ENCODE results near the gene EVA1C. TPM values are rescaled to one million over a fixed set of nuclear protein-coding genes. Genes with fewer than 3 reads are reported as not detected.

EVA1C gene
- polyA plus RNA-seq, 1 of the 3 experiments (the other 2 are of a cell fraction), result 10.1 TPM

GRCh38 chr21:32414579-32415358 is 2.3 kb downstream of the EVA1C start:
- peak overlapping the region in 1 of 2 experiments; percentile 81; a peak in 2 of 4 replicates for H3K27ac ChIP-seq (ENCODE audit: low read depth in 2 of 2, low read length in 1 of 2)
- TF ChIP-seq SMC3 (IDR thresholded peaks at IDR 0.05; ENCODE audit: low read depth, low read length) (peak; percentile 66), YY1 (IDR thresholded peaks at IDR 0.05; ENCODE audit: low read depth) (peak; percentile 23; the same call in 1 of the 2 replicates), SIN3A (IDR thresholded peaks at IDR 0.05; ENCODE audit: borderline replicate concordance, low read depth, low read length) (no peak), USF2 (IDR thresholded peaks at IDR 0.05; ENCODE audit: borderline replicate concordance, low read depth, low read length) (no peak), FOSL2 (IDR thresholded peaks at IDR 0.05; ENCODE audit: borderline replicate concordance, low read depth) (no peak), MAX (IDR thresholded peaks at IDR 0.05; ENCODE audit: low read depth) (no peak), TAF1 (IDR thresholded peaks at IDR 0.05; ENCODE audit: borderline replicate concordance, low read depth, low read length) (no peak), MEF2A (IDR thresholded peaks at IDR 0.05; ENCODE audit: borderline replicate concordance, low read depth) (no peak), REST (IDR thresholded peaks at IDR 0.05; ENCODE audit: low read depth, low read length) (no peak), GATA2 (CRISPR knock-in tag; IDR thresholded peaks at IDR 0.05) (peak; percentile 60; the same call in 1 of the 2 replicates), POLR2AphosphoS5 (IDR thresholded peaks at IDR 0.05; ENCODE audit: low read depth, low read length) (no peak), CTCF (IDR thresholded peaks at IDR 0.05) (peak; percentile 70), JUND (IDR thresholded peaks at IDR 0.05) (no peak), NRF1 (IDR thresholded peaks at IDR 0.05; ENCODE audit: low read depth, low read length) (no peak), RAD21 (IDR thresholded peaks at IDR 0.05; ENCODE audit: low read length) (peak; percentile 74), RFX5 (IDR thresholded peaks at IDR 0.05; ENCODE audit: low read length) (no peak), PBX3 (IDR thresholded peaks at IDR 0.05) (no peak; the same call in 1 of the 2 replicates), GABPA (IDR thresholded peaks at IDR 0.05; ENCODE audit: low read depth) (no peak), EP300 (IDR thresholded peaks at IDR 0.05; ENCODE audit: borderline replicate concordance in 1 of 2, low read depth in 1 of 2, low read length in 1 of 2) (no peak), ZBTB33 (IDR thresholded peaks at IDR 0.05; ENCODE audit: borderline replicate concordance, low read depth) (no peak), MXI1 (IDR thresholded peaks at IDR 0.05; ENCODE audit: low read depth, low read length) (no peak), CHD2 (IDR thresholded peaks at IDR 0.05; ENCODE audit: low read length, partially characterized antibody) (no peak)

More at GRCh38 chr21:32414579-32415358, 2.3 kb downstream of the EVA1C start:
- peak; percentile 42 for DNase-seq
- POLR2A ChIA-PET, result no interaction called here
- no peak overlapping the region for H2AFZ ChIP-seq (ENCODE audit: low read depth)
- H3K4me3 ChIP-seq (ENCODE audit: low read depth in 2 of 2, low read length in 1 of 2), result peak overlapping the region in 1 of 2 experiments; percentile 72; a peak in 1 of 4 replicates
- H3K9ac ChIP-seq, result peak overlapping the region; percentile 97; the same call in 1 of the 2 replicates
- no peaks in the 10 kb centered on the region for H3K9me2 ChIP-seq
- H3K79me2 ChIP-seq (ENCODE audit: insufficient read depth), result peaks cover 69% of the 10 kb centered on the region
- H3F3A ChIP-seq (replicated peaks; ENCODE audit: insufficient read depth), result peaks cover 14% of the 10 kb centered on the region
- peak overlapping the region; percentile 97 for H3K4me2 ChIP-seq
- CTCF ChIA-PET, result interaction anchor here (0.7 to 2.8 kb wide), 12 partner anchors 8 to 193 kb away, joined by 3 to 27 read pairs (median 4); no protein-coding TSS in a partner anchor
- no peaks in the 10 kb centered on the region for H3K9me3 ChIP-seq
- H3K36me3 ChIP-seq (replicated peaks in 1 of 2; ENCODE audit: control insufficient read depth in 1 of 2, insufficient read depth in 2 of 2, low read length in 1 of 2), result no peaks in the 10 kb centered on the region
- WGBS (ENCODE audit: low lambda C conversion rate), result 75% methylated on average over 8 of the region's 8 CpGs
- peaks cover 13% of the 10 kb centered on the region in 2 experiments; a peak in 3 of 4 replicates for H3K4me1 ChIP-seq (ENCODE audit: control insufficient read depth in 1 of 2, insufficient read depth in 2 of 2, low read depth in 1 of 2, low read length in 1 of 2)
- no peaks in the 10 kb centered on the region for H3K27me3 ChIP-seq (ENCODE audit: insufficient read depth)
- H4K20me1 ChIP-seq (ENCODE audit: insufficient read depth), result no peaks in the 10 kb centered on the region
